CD1c-positive myeloid dendritic cell (primary cell): ENCODE measurements around the gene MAEA.

Source experiments
- DNase-seq: peaks from one replicate; pipeline ENCODE4 v3.0.0-alpha.2; 2016; ENCODE audit errors: extremely low spot score

MAEA gene

GRCh38 chr4:1299301-1299860 is 9.7 kb downstream of the MAEA start:
- no peak for DNase-seq

GRCh38 chr4:1300466-1301455 is 11.1 kb downstream of the MAEA start:
- peak; percentile 96 for DNase-seq

DNA sequence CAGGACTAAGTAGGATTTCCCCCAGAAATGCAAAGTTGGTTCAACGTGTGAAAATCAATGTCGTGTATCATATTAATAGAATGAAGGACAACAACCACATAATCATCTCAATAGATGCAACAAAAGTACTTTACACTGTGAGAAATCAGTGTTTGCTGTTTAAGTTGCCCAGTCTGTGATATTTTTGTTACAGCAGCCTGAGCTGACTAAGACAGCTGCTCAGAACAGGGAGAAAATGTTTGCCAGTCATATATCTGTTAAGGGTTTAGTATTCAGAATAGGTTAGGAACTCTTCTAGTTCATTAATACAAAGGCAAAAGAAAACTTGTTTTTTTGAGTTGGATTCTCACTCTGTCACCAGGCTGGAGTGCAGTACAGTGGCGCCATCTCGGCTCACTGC is 12.5 kb downstream of the MAEA start:
- DNase-seq: no peak

GRCh38 chr4:1305261-1305711 is 15.6 kb downstream of the MAEA start:
- no peak for DNase-seq

DNA sequence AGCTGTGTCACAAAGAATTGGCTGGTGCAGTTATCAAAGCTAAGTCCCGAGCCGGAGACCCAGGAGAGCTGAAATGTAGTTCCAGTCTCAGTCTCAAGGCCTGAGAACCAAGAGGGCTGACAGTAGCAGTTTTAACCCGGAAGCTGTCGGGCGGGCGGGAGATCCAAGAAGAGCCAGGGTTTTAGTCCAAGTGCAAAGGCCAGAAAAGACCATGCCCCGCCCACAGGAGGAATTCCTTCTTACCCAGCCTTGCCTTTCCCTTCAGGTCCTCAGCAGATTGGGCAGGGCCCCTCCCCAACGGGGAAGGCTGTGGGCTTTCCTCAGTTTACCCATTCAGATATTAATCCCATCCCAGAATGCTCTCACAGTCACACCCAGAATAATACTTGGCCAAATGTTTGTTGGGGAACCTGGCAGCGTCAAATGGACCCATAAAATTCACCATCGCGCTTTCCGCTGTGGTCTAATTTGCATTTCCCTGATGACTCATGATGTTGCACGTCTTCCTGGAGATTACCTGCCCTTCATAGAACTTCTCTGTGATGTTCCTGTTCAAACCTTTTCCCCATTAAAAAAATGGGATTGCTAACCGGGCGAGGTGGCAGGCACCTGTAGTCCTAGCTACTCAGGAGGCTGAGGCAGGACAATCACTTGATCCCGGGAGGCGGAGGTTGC is 16.2 kb downstream of the MAEA start:
- DNase-seq: no peak

GRCh38 chr4:1307951-1308735 is 18.5 kb downstream of the MAEA start:
- no peak for DNase-seq

- DNase-seq: peak; percentile 41
Measured at GRCh38 chr4:1309261-1310010, 19.7 kb downstream of the MAEA start.

DNA sequence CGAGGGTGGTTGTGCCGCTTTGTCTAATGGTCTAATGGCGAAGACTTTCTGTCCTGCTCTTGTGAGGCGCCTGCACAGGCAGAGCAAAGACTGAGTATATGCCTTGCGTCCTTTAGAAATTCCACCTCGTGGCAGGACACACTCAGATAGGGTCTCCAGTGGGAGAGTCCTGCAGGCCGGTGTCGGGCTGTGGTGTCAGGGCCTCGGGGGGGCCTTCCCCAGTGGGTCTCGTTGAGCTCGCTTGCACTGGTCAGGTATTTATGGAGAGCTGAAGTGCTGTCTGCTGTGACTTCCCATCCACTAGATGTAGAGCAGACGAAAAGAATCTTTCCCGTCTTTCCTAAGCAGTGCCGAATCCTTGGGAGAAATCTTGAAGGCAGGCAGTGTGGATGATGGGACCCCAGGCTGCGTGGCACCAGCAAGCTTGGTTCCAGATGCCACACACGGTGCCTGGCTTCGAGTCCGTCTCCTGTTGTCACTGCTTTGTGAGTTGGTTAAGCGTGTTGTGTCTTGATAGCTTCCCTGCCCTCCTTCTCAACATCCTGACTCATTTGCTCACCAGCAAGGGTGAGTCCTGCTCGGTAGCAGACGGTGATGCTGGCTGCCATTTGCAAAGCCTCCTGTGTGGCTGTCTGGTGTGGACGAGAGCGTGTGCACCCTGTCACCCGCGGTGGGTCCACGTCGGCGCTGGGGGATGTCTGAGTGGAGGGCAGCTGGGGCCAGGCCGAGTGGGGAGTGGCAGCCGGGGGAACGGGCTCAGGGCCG is 20.5 kb downstream of the MAEA start:
- no peak for DNase-seq

DNA sequence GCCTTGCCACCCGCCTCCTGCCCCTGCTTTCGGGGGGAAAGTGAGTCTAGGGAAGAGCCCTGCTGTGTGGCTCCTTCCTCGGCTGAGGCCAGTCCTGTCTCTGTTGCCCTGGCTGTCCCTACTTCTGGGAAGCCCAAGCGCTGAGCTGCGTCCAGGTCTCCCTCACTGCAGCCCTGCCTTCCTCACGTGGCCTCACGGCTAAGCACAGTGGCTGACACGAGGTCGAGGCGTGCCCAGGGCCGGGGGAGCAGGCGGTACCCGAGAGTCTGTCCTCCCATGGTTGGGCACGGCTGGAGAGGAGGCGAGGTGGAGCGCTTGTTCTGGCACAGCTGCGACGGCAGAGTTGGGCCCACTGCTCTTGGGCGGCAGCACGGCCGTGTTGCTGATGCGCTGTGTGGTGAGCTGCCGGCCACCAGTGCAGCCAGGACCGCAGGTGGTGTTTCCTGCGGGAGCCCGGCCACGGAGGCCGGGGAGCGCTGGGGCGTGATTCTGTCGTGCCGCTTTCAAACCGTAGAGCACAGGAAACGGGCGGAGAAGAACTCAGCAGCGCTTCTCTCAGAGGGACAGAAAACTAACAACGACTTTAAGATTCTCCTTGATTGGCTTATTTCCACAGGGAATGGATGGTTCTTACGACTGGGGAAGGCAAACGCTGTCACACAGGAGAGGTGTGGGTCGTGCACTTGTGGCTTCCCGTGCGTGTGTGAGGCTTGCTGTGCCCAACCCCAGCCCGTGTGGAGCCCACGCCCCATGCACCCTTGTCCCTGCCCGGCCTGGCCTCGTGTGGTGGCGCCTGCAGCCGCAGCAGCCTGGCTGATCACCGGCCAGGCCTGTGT is 21.3 kb downstream of the MAEA start:
- DNase-seq: no peak

GRCh38 chr4:1312821-1313640 is 23.3 kb downstream of the MAEA start:
- no peak for DNase-seq

GRCh38 chr4:1315306-1315705 is 25.6 kb downstream of the MAEA start:
- no peak for DNase-seq

DNA sequence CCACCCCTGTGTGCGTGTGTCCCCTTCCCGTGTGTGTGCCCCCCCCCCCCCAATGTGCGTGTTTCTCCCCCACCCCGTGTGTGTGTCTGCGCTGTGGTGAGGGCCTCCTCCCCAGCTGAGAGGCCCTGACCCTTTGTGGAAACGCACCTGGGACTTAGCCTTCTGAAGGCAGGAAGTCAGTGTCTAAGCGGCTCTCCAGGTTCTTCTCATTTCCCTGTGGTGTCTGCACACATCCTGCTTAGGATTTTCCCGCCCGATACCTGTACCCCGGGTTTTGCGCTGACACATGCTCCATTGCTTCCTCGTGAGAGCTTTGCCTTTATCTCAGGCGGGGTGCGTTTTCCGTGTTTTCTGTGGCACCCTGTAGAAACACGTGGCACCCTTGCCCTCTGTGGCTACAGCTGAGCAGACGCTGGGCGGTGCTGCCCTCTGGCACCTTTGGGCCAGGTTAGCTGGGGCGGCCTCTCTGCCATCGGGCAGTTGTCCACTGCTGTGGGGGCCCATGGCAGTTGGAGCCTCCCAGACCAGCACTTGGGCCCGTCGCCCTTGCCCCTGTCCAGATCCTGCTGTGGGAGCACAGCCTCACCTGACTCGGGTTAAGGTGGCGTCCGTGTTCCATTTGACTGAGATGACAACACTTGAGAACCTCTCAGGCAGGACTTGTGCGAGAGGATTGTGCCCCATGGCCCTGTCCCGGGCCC is 26.3 kb downstream of the MAEA start:
- no peak for DNase-seq

DNA sequence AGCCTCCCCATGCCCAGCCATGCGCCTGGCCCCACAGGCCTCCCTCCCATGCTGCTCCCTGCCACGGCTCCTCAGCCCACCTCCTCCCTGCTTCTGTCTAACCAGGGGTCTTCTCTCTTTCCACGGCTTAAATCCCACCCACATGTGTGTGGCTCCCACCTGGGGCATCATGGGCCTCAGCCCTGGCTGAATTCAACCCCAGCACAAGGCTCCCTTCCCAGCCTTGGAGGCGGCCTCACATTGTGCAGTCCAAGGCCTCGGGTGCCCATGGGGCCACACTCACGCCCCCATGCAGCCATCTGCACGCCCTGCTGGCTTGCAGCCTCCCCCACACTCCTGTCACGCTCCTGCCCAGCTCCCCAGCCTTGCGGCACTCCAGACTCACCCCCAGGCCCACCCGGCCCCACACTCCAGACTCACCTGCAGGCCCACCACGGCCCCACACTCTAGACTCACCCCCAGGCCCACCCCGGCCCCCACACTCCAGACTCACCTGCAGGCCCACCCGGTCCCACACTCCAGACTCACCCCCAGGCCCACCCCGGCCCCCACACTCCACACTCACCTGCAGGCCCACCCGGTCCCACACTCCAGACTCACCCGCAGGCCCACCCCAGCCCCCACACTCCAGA is 27.0 kb downstream of the MAEA start:
- no peak for DNase-seq

DNA sequence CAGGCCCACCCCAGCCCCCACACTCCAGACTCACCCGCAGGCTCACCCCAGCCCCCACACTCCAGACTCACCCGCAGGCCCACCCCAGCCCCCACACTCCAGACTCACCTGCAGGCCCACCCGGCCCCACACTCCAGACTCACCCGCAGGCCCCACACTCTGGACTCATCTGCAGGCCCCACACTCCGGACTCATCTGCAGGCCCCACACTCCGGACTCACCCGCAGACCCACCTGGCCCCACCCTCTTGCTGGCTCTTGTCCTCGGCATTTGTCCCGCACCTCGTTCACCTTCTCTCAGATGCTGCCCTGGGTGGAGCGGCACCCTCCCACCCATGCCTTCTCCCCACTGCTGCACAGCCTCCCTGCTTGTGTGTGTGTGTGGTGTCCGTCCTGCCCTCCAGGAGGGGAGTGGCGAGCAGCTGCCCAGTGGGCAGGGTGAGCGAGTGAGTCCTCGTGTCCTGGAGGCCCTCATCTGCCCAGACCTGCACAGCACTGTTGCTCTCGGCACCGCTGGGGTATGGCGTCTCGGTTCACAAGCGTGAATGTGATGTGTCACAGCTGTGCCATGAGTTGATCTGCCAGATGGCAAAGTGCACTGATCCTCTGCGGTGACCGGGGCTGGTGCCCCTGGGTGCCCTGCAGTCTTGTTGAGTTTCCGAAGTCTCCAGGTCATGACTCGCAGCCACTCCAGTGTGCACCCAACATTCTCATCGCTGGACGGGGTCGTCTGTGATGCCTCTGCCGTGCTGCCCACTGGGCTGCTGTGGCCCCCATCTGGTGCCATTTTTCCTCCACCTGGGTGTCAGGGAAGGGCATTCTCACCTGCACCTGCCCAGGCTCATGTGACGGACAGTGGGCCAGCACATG is 27.7 kb downstream of the MAEA start:
- no peak for DNase-seq

GRCh38 chr4:1318046-1318375 is 28.3 kb downstream of the MAEA start:
- DNase-seq: no peak

DNA sequence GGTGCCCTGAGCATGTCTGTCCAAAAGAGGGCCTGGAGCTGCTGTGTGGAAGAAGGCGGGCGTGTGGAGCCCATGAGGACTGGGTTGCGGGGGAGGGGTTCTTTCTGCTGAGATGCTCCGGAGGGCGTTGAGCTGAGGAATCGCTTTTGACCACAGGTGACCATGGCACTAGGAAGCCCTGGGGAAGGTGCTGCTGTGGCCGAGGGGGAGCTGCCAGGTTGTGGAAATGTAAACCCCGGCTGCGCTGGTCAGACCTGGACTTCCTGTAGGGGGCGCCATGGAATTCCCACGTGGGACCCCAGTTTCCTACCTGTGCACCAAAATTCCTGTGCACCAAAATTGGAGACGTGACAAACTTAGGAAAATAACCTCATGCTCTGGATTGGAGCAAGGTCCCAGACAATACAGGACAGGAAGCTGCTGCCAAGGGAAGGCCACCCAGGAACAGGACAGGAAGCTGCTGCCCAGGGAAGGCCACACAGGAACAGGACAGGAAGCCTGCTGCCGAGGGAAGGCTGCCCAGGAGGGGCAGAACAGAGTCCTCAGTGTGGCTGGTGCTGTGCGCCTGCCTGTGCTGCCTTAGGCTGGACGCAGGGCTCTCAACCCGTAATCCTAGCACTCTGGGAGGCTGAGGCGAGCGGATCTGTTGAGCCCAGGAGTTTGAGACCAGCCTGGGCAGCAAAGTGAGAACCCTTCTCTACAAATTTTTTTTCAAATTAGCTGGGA is 29.0 kb downstream of the MAEA start:
- DNase-seq: no peak
